Measurements from ENCODE around the gene RNF144B.

GRCh38 chr6:18415671-18416340 lies 28.7 kb downstream of the RNF144B start:
- TF ChIP-seq POLR2A (IDR thresholded peaks at IDR 0.05) (no peak), CTCF (IDR thresholded peaks at IDR 0.05) (peak in 1 of 4 experiments; percentile 4)

All from gastroesophageal sphincter (tissue), 3 donors.